HG02852 (cell line): ENCODE data around the gene VSX2.

Source experiments
- ATAC-seq: cut with Tn5 transposase; IDR thresholded peaks from one replicate; pipeline ENCODE4 v1.9.1; 2021; ENCODE audit warnings: mild to moderate bottlenecking, moderate library complexity; ENCODE audit not compliant: unreplicated experiment

Gene VSX2

DNA sequence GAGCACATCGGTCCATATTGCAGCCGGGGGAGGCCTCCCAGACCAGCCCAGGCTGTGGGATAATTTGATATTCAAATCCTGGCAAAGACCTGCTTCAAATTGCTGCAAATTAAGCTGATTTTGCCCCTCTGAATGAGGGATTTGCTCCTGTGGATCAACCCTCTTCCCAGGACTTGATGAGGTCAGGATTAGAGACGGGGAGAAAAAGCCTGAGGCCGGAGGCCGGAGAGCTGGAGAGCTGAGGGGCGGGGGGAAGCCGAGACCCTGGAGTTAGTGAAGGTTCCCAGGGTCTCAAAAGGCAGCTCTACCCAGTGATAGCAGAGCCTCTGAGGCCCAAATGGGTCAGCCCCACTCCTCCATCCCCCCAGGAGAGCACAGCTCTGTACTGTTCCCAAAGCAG is 17.5 kb upstream of the VSX2 start:
- no peak for ATAC-seq

DNA sequence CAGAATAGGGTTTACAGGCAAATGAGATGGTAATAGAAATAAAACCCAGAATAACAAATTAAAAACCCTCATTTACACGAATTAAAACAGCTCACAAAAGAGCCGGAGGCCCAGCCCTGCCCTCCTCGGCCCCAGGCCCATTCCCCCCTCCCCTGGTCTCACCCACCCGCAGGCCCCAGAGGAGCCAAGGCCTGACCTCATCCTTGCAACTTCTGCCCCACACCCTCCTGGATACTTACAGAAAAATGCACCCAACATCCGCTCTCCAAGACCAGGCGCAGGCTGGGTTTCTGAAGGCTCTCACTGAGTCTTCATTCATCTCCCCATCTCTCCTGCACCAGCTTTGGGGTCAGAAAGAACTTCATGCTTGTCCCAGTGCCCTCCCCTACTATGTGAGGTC is 16.2 kb upstream of the VSX2 start:
- no peak for ATAC-seq

DNA sequence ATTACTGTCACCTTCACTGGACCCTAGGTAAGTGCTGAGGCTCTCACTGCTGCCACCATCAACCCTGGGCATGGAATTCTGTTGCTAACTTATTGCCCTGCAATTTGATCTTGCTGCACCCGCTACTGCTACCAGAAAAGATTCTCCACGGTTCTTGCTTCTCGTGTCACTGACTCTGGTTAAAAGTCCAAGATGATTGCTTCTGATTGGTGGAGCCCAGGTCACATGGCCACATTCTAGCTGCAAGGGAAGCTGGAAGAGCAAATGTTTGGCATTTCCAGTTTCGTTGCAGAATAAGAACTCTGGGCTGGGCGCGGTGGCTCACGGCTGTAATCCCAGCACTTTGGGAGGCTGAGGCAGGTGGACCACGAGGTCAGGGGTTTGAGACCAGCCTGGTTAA is 7.5 kb upstream of the VSX2 start:
- ATAC-seq: no peak

DNA sequence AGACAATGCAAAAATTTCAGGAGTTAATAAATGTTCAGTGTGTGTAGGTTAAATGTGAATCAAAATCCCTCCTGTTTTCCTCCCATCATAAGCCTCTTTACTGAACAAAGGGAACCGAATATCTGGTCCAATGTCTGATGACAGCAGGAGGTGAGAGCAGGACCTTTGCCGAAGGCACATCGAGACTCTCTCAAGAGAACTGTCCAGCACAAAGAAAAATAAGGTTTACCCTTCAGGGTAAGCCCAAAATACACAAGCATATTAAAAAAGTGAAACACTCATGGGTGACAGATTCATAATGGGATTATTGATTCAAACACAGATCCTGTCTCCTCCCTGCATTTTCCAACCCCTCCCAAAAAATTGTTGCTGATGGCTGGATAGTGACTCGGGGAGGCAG is 4.2 kb upstream of the VSX2 start:
- ATAC-seq: no peak

GRCh38 chr14:74237441-74237840 is 1.8 kb upstream of the VSX2 start:
- no peak for ATAC-seq

DNA sequence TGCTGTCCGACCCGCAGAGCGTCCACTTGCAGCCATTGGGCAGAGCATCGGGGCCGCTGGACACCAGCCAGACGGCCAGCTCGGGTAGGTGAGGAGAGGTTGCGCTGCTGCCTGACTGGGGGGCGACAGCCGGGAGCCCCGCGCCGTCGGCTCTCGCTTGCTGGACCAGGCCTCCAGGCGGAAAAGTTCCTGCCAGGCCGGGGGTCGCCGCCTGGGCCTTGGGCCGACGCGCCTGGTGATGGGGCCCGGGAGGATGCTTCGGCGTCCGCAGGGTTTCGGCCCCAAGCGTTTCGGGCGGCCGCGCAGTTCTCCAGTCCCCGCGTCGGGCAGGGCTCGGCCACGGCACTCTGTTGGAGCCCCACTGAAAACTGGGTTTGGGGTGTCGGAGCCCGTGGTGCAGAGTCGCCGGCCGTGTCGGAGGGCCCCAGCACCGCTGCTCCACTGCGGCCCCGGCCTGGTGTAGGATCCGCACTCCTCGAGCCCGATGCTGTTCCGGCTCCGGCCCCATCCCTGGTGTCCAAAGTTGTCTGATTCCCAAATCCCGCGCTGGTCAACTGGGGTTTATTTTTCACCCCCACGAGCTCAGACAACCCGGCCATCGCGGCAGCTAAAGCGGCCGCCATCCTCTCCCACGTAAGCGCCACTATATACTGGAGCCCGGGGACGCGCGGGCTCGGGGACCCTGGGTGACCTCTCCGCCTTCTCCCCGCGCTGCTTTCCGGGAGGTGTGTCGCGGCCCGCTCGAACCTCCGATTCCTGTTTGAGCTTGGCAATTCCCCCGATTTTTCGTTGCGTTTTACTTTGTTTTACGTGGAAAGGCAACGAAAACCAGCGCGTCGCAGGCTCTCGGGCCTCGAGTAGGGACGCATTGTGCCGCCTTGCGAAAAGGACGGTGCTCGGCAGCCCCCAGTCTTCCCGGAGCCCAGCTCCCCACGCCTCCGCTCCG is 872 bp downstream of the VSX2 start:
- no peak for ATAC-seq

- no peak for ATAC-seq
Observed at GRCh38 chr14:74240794-74241651, 1.8 kb downstream of the VSX2 start.

GRCh38 chr14:74241652-74242017 is 2.4 kb downstream of the VSX2 start:
- no peak for ATAC-seq

GRCh38 chr14:74242021-74242779 is 3.0 kb downstream of the VSX2 start:
- no peak for ATAC-seq

- no peak for ATAC-seq
Observed at GRCh38 chr14:74242780-74243042, 3.5 kb downstream of the VSX2 start.

- ATAC-seq: no peak
Observed at GRCh38 chr14:74243051-74243450, 3.8 kb downstream of the VSX2 start.

DNA sequence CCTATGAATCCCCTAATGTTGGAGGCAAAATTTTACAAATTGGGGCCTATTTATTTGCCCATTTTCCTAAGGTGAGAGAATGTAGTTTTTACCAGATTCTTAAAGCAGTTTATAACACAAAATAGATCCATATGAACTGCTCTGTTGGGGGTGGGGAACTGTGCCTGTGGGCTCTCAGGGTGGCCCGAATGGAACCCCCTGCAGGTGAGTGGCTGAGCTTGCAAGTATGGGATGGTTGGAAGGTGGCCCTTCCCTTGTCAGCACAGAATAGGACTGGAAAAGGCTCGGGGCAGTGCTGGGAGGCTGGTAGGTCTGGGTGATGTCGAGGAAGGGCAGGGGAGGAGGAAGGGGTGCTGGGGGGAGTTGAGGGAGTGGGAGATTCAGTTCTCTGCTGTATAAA is 4.9 kb downstream of the VSX2 start:
- no peak for ATAC-seq

DNA sequence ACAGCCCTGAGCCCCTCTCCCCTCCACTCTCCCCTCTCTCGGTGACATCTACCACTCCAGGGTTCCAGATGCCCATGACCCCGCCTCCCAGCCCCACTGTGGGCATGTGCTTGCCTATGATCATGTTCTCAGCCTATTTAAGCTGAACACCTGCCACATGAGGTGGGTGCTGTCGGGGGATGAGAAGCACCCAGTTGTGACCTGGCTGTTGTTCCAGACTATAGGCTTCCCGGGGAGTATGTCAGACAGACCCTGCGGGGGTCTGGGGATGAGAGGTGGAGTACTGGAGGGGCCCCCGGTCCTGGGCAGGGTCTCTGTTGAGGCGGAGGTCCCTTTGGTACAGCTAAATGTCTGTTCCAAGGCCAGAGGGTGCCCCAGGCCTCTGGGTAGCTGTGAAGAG is 6.0 kb downstream of the VSX2 start:
- no peak for ATAC-seq

- ATAC-seq: no peak
Observed at GRCh38 chr14:74246542-74246941, 7.3 kb downstream of the VSX2 start.

- no peak for ATAC-seq
Observed at GRCh38 chr14:74248017-74248416, 8.8 kb downstream of the VSX2 start.

GRCh38 chr14:74249433-74250375 is 10.5 kb downstream of the VSX2 start:
- no peak for ATAC-seq

DNA sequence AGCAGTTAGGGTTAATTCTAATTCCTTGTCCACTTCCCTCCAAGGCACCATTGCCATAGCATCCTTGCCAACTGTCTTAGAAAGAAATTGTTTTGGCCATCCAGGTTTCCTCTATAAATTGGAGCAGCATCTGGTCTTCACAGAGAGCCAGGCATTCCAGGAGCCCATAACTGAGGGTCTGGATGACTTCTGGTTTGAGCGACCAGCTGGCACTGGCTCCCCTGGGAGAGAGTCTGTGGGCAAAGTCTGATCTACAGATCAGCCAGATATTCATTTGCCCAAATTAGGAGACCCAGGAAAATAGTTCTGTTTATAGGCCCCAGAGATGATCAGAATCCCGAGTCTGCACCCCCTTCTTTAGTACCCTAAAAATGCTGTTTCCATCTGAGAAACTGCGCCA is 16.0 kb downstream of the VSX2 start:
- ATAC-seq: no peak

DNA sequence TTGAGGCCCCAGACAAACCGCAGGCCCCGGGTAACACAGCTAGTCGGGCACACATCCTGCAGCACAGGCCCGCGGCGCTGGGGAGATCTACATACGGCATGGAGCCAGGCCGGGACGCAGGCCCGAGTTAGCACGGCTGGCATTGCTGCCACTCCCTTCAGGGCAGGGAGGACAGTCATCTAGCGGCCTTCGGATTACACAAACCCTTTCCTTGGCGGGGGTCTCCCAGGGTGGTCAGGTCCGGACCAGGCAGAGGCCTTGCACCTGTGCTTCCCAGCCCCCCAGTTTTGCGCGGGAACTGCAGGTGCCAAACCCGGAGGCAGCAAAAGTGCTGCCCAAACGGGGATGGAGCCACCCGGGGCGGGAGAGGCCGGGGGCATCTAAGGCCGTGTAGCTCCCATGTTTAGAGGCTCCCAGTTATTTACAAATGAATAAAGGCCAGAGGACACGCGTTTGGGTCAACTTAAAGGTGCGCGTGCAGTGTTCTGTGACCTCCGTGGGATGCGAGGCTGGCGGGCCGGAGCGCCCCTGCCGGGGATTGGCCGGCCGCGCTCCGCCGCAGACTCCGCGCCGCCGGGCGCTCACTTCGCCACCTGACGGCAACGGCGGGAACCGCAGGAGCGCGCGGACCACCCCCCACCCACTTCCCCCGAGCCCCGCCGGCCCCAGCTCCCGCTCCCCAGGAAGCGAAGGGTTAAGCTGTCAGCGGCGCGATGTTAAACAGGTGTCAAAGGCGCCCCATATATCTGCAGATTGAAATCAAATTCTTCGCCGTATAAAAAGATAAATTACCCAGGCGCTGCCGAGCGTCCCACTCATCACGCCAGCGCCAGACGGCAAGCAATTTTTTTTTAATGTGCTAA is 18.1 kb downstream of the VSX2 start:
- ATAC-seq: peak; percentile 61

- ATAC-seq: no peak
Observed at GRCh38 chr14:74257941-74258763, 18.9 kb downstream of the VSX2 start.
